ENCODE data around the gene KCNIP4.

DNA sequence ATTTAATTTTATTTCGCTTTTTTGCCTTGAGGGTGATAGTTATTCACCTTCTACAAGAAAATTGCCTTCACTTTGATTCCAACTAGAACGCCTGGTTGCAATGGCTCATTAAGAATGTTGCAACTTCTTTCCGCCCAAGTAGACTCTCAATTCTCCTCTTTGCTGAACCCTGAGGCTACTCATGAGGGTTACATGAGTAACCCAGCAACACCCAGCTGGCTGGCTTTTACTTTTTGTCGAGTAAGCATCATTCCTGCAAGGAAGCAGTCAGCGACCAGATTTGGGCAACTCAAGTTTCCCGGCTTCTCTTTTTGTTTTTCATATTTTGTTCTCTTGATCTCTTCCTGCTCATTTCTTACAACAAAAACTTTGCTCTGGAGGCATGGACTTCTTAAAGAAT, 752.9 kb downstream of the KCNIP4 start:
- no peak for TF ChIP-seq EZH2phosphoT487 (IDR thresholded peaks at IDR 0.05; ENCODE audit: insufficient read depth, low read depth)
- no peak for TF ChIP-seq EZH2 (IDR thresholded peaks at IDR 0.05; ENCODE audit: insufficient read depth, poor library complexity, severe bottlenecking)

All from GM23248 (cell line).